Measurements from ENCODE around the gene GPR62. TPM values are rescaled to one million over a fixed set of nuclear protein-coding genes. Genes with fewer than 3 reads are reported as not detected.

Gene GPR62
- polyA plus RNA-seq, 3 donors: not detected

DNA sequence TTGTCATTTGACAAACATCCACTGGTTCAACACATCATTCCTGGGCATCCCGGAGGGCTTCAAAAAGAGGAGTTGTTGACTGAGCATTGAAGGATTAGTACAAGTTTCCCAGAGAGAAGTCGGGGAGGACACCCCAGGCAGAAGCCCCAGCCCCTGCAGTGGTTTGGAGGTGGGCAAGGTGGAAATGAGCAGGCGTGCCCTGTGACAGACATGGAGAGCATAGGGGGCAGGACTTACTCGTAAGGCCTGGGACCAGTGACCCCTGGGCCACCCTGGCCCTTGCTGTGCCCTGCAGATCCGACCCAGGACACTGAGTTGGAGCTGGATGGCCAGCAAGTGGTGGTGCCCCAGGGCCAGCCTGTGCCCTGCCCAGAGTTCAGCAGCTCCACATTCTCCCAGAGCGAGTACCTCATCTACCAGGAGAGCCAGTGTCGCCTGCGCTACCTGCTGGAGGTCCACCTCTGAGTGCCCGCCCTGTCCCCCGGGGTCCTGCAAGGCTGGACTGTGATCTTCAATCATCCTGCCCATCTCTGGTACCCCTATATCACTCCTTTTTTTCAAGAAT, 7.1 kb upstream of the GPR62 start:
- Mint-ChIP-seq H3K9me3 (peaks cover 0 to 1% (median 0%) of the 10 kb centered on the region in 7 donors), H3K4me1 (peaks cover 8% of the 10 kb centered on the region), H3K27ac (no peak overlapping the region), H3K4me3 (no peak overlapping the region), H3K36me3 (no peaks in the 10 kb centered on the region), H3K27me3 (ENCODE audit: low read depth in 3 of 3) (peaks cover 2 to 4% (median 2%) of the 10 kb centered on the region in 3 donors)
- no peak overlapping the region for H3K4me2 ChIP-seq (replicated peaks; ENCODE audit: extremely low read depth, low read length, poor library complexity, severe bottlenecking)
- H3K4me3 ChIP-seq (replicated peaks in 1 of 3; ENCODE audit: low read depth in 2 of 3, low read length in 3 of 3): no peak overlapping the region
- no peaks in the 10 kb centered on the region for H3K9me3 ChIP-seq (replicated peaks in 1 of 2; ENCODE audit: control insufficient read depth in 1 of 2, insufficient read depth in 1 of 2, low read length in 2 of 2)
- H3K27ac ChIP-seq (ENCODE audit: low read depth in 1 of 2, low read length in 2 of 2): no peak overlapping the region
- H3K9ac ChIP-seq (ENCODE audit: insufficient read depth, low read length, poor library complexity, severe bottlenecking): no peak overlapping the region
- H3K4me1 ChIP-seq (ENCODE audit: control insufficient read depth in 1 of 2, insufficient read depth in 2 of 2, low read length in 2 of 2): peaks cover 5 to 8% of the 10 kb centered on the region in 2 donors
- H2AFZ ChIP-seq (ENCODE audit: insufficient read depth, low read depth, low read length, poor library complexity, severe bottlenecking): no peak overlapping the region
- intact Hi-C loops (cut with micrococcal nuclease): no loop called here
- no peaks in the 10 kb centered on the region for H3K27me3 ChIP-seq (ENCODE audit: control insufficient read depth in 2 of 2, insufficient read depth in 2 of 2, low read length in 2 of 2)
- WGBS (ENCODE audit: insufficient coverage): 92% methylated on average over 9 of the region's 10 CpGs
- no peak for DNase-seq
- TF ChIP-seq, protein P1, sequence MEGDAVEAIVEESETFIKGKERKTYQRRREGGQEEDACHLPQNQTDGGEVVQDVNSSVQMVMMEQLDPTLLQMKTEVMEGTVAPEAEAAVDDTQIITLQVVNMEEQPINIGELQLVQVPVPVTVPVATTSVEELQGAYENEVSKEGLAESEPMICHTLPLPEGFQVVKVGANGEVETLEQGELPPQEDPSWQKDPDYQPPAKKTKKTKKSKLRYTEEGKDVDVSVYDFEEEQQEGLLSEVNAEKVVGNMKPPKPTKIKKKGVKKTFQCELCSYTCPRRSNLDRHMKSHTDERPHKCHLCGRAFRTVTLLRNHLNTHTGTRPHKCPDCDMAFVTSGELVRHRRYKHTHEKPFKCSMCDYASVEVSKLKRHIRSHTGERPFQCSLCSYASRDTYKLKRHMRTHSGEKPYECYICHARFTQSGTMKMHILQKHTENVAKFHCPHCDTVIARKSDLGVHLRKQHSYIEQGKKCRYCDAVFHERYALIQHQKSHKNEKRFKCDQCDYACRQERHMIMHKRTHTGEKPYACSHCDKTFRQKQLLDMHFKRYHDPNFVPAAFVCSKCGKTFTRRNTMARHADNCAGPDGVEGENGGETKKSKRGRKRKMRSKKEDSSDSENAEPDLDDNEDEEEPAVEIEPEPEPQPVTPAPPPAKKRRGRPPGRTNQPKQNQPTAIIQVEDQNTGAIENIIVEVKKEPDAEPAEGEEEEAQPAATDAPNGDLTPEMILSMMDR (IDR thresholded peaks at IDR 0.05): no peak
- H4K20me1 ChIP-seq (ENCODE audit: insufficient read depth, low read length): no peaks in the 10 kb centered on the region
- no peaks in the 10 kb centered on the region for H3K36me3 ChIP-seq (replicated peaks in 1 of 2; ENCODE audit: control insufficient read depth in 1 of 2, insufficient read depth in 2 of 2, low read length in 2 of 2)
- H3K79me2 ChIP-seq (ENCODE audit: insufficient read depth, low read length): no peaks in the 10 kb centered on the region

DNA sequence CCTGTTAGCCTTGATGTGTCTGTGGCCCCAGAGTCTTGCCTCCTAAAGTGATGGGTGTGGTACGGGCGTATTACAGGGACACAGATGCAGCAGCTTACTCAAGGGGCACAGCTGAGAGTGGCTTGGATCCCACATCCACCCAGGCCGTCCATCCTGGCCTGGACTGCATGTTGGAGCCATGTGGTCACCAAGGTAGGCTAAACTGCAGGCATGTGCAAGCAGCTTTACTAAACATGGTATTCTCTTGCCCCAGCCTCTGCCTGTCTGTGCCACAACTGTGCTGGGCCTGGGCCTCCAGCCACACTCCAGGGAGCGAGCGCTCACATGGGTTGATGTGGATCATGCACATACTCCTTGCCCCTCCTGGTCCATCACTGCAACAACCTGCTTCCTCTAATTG, 6.1 kb upstream of the GPR62 start:
- no peaks in the 10 kb centered on the region for H4K20me1 ChIP-seq (ENCODE audit: insufficient read depth, low read length)
- H3K79me2 ChIP-seq (ENCODE audit: insufficient read depth, low read length): no peaks in the 10 kb centered on the region
- H3K27me3 ChIP-seq (ENCODE audit: control insufficient read depth in 2 of 2, insufficient read depth in 2 of 2, low read length in 2 of 2): no peaks in the 10 kb centered on the region
- H3K27me3 Mint-ChIP-seq (ENCODE audit: low read depth in 3 of 3): peaks cover 2 to 4% (median 2%) of the 10 kb centered on the region in 3 donors
- no peak for DNase-seq
- H3K9ac ChIP-seq (ENCODE audit: insufficient read depth, low read length, poor library complexity, severe bottlenecking): no peak overlapping the region
- WGBS (ENCODE audit: insufficient coverage): 100% methylated on average over 5 of the region's 5 CpGs
- H3K4me1 ChIP-seq (ENCODE audit: control insufficient read depth in 1 of 2, insufficient read depth in 2 of 2, low read length in 2 of 2): peaks cover 13 to 14% of the 10 kb centered on the region in 2 donors
- H3K36me3 Mint-ChIP-seq: no peaks in the 10 kb centered on the region
- no peaks in the 10 kb centered on the region for H3K36me3 ChIP-seq (replicated peaks in 1 of 2; ENCODE audit: control insufficient read depth in 1 of 2, insufficient read depth in 2 of 2, low read length in 2 of 2)
- no peak overlapping the region for H3K4me2 ChIP-seq (replicated peaks; ENCODE audit: extremely low read depth, low read length, poor library complexity, severe bottlenecking)
- H2AFZ ChIP-seq (ENCODE audit: insufficient read depth, low read depth, low read length, poor library complexity, severe bottlenecking): no peak overlapping the region
- no peak overlapping the region for H3K27ac ChIP-seq (ENCODE audit: low read depth in 1 of 2, low read length in 2 of 2)
- peaks cover 16% of the 10 kb centered on the region for H3K4me1 Mint-ChIP-seq
- H3K4me3 ChIP-seq (replicated peaks in 1 of 3; ENCODE audit: low read depth in 2 of 3, low read length in 3 of 3): no peak overlapping the region
- TF ChIP-seq, protein P1 (IDR thresholded peaks at IDR 0.05): no peak
- H3K9me3 ChIP-seq (replicated peaks in 1 of 2; ENCODE audit: control insufficient read depth in 1 of 2, insufficient read depth in 1 of 2, low read length in 2 of 2): no peaks in the 10 kb centered on the region
- intact Hi-C loops (cut with micrococcal nuclease): no loop called here
- H3K4me3 Mint-ChIP-seq: no peak overlapping the region
- H3K9me3 Mint-ChIP-seq: peaks cover 0 to 2% (median 0%) of the 10 kb centered on the region in 7 donors
- no peak overlapping the region for H3K27ac Mint-ChIP-seq
